ENCODE results near the gene GRIK5. TPM values are rescaled to one million over a fixed set of nuclear protein-coding genes. Genes with fewer than 3 reads are reported as not detected.
"Not testable (repeated sequence)": the region's sequence is repeated elsewhere in the genome, so short reads cannot be mapped to it uniquely, and the experiment has no call there.

Gene GRIK5
- total RNA-seq, 2 donors from 2014 or later = 0.42 to 0.55 TPM

- no peaks in the 10 kb centered on the region for H3K27me3 Mint-ChIP-seq
- H3K9me3 ChIP-seq (ENCODE audit: control insufficient read depth, low read length, poor library complexity, severe bottlenecking) = no peaks in the 10 kb centered on the region
- no peak for ATAC-seq
- H3K27ac Mint-ChIP-seq = peak overlapping the region; percentile 4
- H3K4me3 Mint-ChIP-seq = no peak overlapping the region
- peaks cover 8% of the 10 kb centered on the region for H3K36me3 Mint-ChIP-seq (ENCODE audit: low read depth)
- peaks cover 27% of the 10 kb centered on the region for H3K4me1 Mint-ChIP-seq
- DNase-seq = no peak
These were observed 35.4 kb upstream of the GRIK5 start for GRCh38 chr19:42105368-42105767.

- no peak for DNase-seq
- ATAC-seq = no peak
- H3K4me1 Mint-ChIP-seq = peaks cover 20% of the 10 kb centered on the region
- peaks cover 10% of the 10 kb centered on the region for H3K36me3 Mint-ChIP-seq (ENCODE audit: low read depth)
- H3K9me3 ChIP-seq (ENCODE audit: control insufficient read depth, low read length, poor library complexity, severe bottlenecking) = no peaks in the 10 kb centered on the region
- no peaks in the 10 kb centered on the region for H3K27me3 Mint-ChIP-seq
- no peak overlapping the region for H3K27ac Mint-ChIP-seq
- no peak overlapping the region for H3K4me3 Mint-ChIP-seq
These were observed 32.9 kb upstream of the GRIK5 start for GRCh38 chr19:42102877-42103276.

GRCh38 chr19:42100241-42100640, 30.2 kb upstream of the GRIK5 start:
- H3K4me3 Mint-ChIP-seq; H3K9me3 ChIP-seq (ENCODE audit: control insufficient read depth, low read length, poor library complexity, severe bottlenecking); DNase-seq; H3K27ac Mint-ChIP-seq; H3K36me3 Mint-ChIP-seq (ENCODE audit: low read depth); H3K27me3 Mint-ChIP-seq; ATAC-seq: not testable (repeated sequence)
- peaks cover 13% of the 10 kb centered on the region for H3K4me1 Mint-ChIP-seq

GRCh38 chr19:42099336-42099925, 29.4 kb upstream of the GRIK5 start:
- peaks cover 9% of the 10 kb centered on the region for H3K36me3 Mint-ChIP-seq (ENCODE audit: low read depth)
- H3K27me3 Mint-ChIP-seq = no peaks in the 10 kb centered on the region
- DNase-seq = no peak

GRCh38 chr19:42098781-42099180, 28.8 kb upstream of the GRIK5 start:
- no peak for DNase-seq
- Mint-ChIP-seq H3K27me3 (no peaks in the 10 kb centered on the region), H3K36me3 (ENCODE audit: low read depth) (peaks cover 14% of the 10 kb centered on the region), H3K27ac (no peak overlapping the region), H3K4me3 (no peak overlapping the region), H3K4me1 (peaks cover 8% of the 10 kb centered on the region)
- H3K9me3 ChIP-seq (ENCODE audit: control insufficient read depth, low read length, poor library complexity, severe bottlenecking) = no peaks in the 10 kb centered on the region
- ATAC-seq = no peak

More at GRCh38 chr19:42099336-42099925, 29.4 kb upstream of the GRIK5 start:
- no peaks in the 10 kb centered on the region for H3K9me3 ChIP-seq (ENCODE audit: control insufficient read depth, low read length, poor library complexity, severe bottlenecking)
- no peak overlapping the region for H3K4me3 Mint-ChIP-seq
- H3K4me1 Mint-ChIP-seq = peaks cover 8% of the 10 kb centered on the region
- peak overlapping the region; percentile 32 for H3K27ac Mint-ChIP-seq
- no peak for ATAC-seq

- Mint-ChIP-seq H3K27me3 (no peaks in the 10 kb centered on the region), H3K36me3 (ENCODE audit: low read depth) (peaks cover 11% of the 10 kb centered on the region), H3K4me1 (peaks cover 1% of the 10 kb centered on the region), H3K27ac (no peak overlapping the region), H3K4me3 (no peak overlapping the region)
- H3K9me3 ChIP-seq (ENCODE audit: control insufficient read depth, low read length, poor library complexity, severe bottlenecking) = no peaks in the 10 kb centered on the region
- DNase-seq (no peak), ATAC-seq (no peak)
These were observed 27.5 kb upstream of the GRIK5 start for GRCh38 chr19:42097461-42097860.

GRCh38 chr19:42096255-42096837, 26.3 kb upstream of the GRIK5 start:
- H3K9me3 ChIP-seq (ENCODE audit: control insufficient read depth, low read length, poor library complexity, severe bottlenecking) = no peaks in the 10 kb centered on the region
- no peak overlapping the region for H3K4me3 Mint-ChIP-seq
- DNase-seq (no peak), ATAC-seq (no peak)
- peaks cover 11% of the 10 kb centered on the region for H3K36me3 Mint-ChIP-seq (ENCODE audit: low read depth)
- H3K27me3 Mint-ChIP-seq = no peaks in the 10 kb centered on the region
- peaks cover 4% of the 10 kb centered on the region for H3K4me1 Mint-ChIP-seq
- H3K27ac Mint-ChIP-seq = no peak overlapping the region

GRCh38 chr19:42095814-42096230, 25.8 kb upstream of the GRIK5 start:
- H3K27me3 Mint-ChIP-seq = no peaks in the 10 kb centered on the region
- no peak for ATAC-seq

GRCh38 chr19:42095142-42095813, 25.3 kb upstream of the GRIK5 start:
- DNase-seq = no peak
- peaks cover 13% of the 10 kb centered on the region for H3K4me1 Mint-ChIP-seq
- no peak for ATAC-seq
- H3K9me3 ChIP-seq (ENCODE audit: control insufficient read depth, low read length, poor library complexity, severe bottlenecking) = no peaks in the 10 kb centered on the region
- H3K27me3 Mint-ChIP-seq = no peaks in the 10 kb centered on the region
- no peak overlapping the region for H3K27ac Mint-ChIP-seq
- H3K4me3 Mint-ChIP-seq = no peak overlapping the region
- peaks cover 14% of the 10 kb centered on the region for H3K36me3 Mint-ChIP-seq (ENCODE audit: low read depth)

More at GRCh38 chr19:42095814-42096230, 25.8 kb upstream of the GRIK5 start:
- Mint-ChIP-seq H3K27ac (no peak overlapping the region), H3K36me3 (ENCODE audit: low read depth) (peaks cover 11% of the 10 kb centered on the region), H3K4me1 (peaks cover 9% of the 10 kb centered on the region), H3K4me3 (no peak overlapping the region)
- H3K9me3 ChIP-seq (ENCODE audit: control insufficient read depth, low read length, poor library complexity, severe bottlenecking) = no peaks in the 10 kb centered on the region
- DNase-seq = no peak

- Mint-ChIP-seq H3K4me1 (peaks cover 25% of the 10 kb centered on the region), H3K27ac (no peak overlapping the region), H3K4me3 (no peak overlapping the region), H3K27me3 (no peaks in the 10 kb centered on the region), H3K36me3 (ENCODE audit: low read depth) (peaks cover 12% of the 10 kb centered on the region)
- ATAC-seq (no peak), DNase-seq (no peak)
- H3K9me3 ChIP-seq (ENCODE audit: control insufficient read depth, low read length, poor library complexity, severe bottlenecking) = no peaks in the 10 kb centered on the region
These were observed 23.9 kb upstream of the GRIK5 start for GRCh38 chr19:42093926-42094325.

- H3K4me1 Mint-ChIP-seq = peaks cover 28% of the 10 kb centered on the region
- H3K4me3 Mint-ChIP-seq = no peak overlapping the region
- ATAC-seq = no peak
- DNase-seq = no peak
- H3K9me3 ChIP-seq (ENCODE audit: control insufficient read depth, low read length, poor library complexity, severe bottlenecking) = no peaks in the 10 kb centered on the region
- H3K36me3 Mint-ChIP-seq (ENCODE audit: low read depth) = peaks cover 12% of the 10 kb centered on the region
- no peaks in the 10 kb centered on the region for H3K27me3 Mint-ChIP-seq
- H3K27ac Mint-ChIP-seq = no peak overlapping the region
These were observed 23.5 kb upstream of the GRIK5 start for GRCh38 chr19:42093505-42093904.

- Mint-ChIP-seq H3K27ac (no peak overlapping the region), H3K36me3 (ENCODE audit: low read depth) (peaks cover 12% of the 10 kb centered on the region), H3K27me3 (no peaks in the 10 kb centered on the region), H3K4me3 (peak overlapping the region; percentile 41), H3K4me1 (peaks cover 31% of the 10 kb centered on the region)
- H3K9me3 ChIP-seq (ENCODE audit: control insufficient read depth, low read length, poor library complexity, severe bottlenecking) = no peaks in the 10 kb centered on the region
- peak in 1 of 3 donors; percentile 30 for DNase-seq
- ATAC-seq = peak; percentile 79
These were observed 22.3 kb upstream of the GRIK5 start for GRCh38 chr19:42092350-42092749.

- Mint-ChIP-seq H3K4me1 (peaks cover 31% of the 10 kb centered on the region), H3K4me3 (no peak overlapping the region), H3K27me3 (no peaks in the 10 kb centered on the region), H3K27ac (peak overlapping the region; percentile 91), H3K36me3 (ENCODE audit: low read depth) (peaks cover 12% of the 10 kb centered on the region)
- DNase-seq = no peak
- ATAC-seq = no peak
- H3K9me3 ChIP-seq (ENCODE audit: control insufficient read depth, low read length, poor library complexity, severe bottlenecking) = no peaks in the 10 kb centered on the region
These were observed 21.7 kb upstream of the GRIK5 start for GRCh38 chr19:42091742-42092141.
